ENCODE measurements around the gene TRMU. TPM values are rescaled to one million over a fixed set of nuclear protein-coding genes. Genes with fewer than 3 reads are reported as not detected.

Gene TRMU
- total RNA-seq, 1 donor from 2014 or later: 38.2 TPM

GRCh38 chr22:46350646-46351045 is 15.1 kb downstream of the TRMU start:
- DNase-seq (ENCODE audit: extremely low spot score, unreplicated experiment): no peak
- H3K9me3 Mint-ChIP-seq (ENCODE audit: unreplicated experiment): no peaks in the 10 kb centered on the region
- no peaks in the 10 kb centered on the region for H3K27me3 Mint-ChIP-seq (ENCODE audit: unreplicated experiment)
- peaks cover 6% of the 10 kb centered on the region for H3K4me1 Mint-ChIP-seq (ENCODE audit: unreplicated experiment)
- no peak overlapping the region for H3K4me3 Mint-ChIP-seq (ENCODE audit: unreplicated experiment)
- no peak overlapping the region for H3K27ac Mint-ChIP-seq (ENCODE audit: unreplicated experiment)
- no peak for TF ChIP-seq CTCF (IDR thresholded peaks at IDR 0.05)
- peaks cover 36% of the 10 kb centered on the region for H3K36me3 Mint-ChIP-seq (ENCODE audit: unreplicated experiment)

GRCh38 chr22:46351131-46351735 is 15.7 kb downstream of the TRMU start:
- Mint-ChIP-seq H3K27me3 (ENCODE audit: unreplicated experiment) (no peaks in the 10 kb centered on the region), H3K4me1 (ENCODE audit: unreplicated experiment) (peaks cover 6% of the 10 kb centered on the region), H3K4me3 (ENCODE audit: unreplicated experiment) (no peak overlapping the region), H3K27ac (ENCODE audit: unreplicated experiment) (no peak overlapping the region), H3K9me3 (ENCODE audit: unreplicated experiment) (no peaks in the 10 kb centered on the region), H3K36me3 (ENCODE audit: unreplicated experiment) (peaks cover 34% of the 10 kb centered on the region)
- no peak for DNase-seq (ENCODE audit: extremely low spot score, unreplicated experiment)
- TF ChIP-seq CTCF (IDR thresholded peaks at IDR 0.05): no peak

- peaks cover 29% of the 10 kb centered on the region for H3K36me3 Mint-ChIP-seq (ENCODE audit: unreplicated experiment)
- H3K4me1 Mint-ChIP-seq (ENCODE audit: unreplicated experiment): peaks cover 6% of the 10 kb centered on the region
- H3K4me3 Mint-ChIP-seq (ENCODE audit: unreplicated experiment): no peak overlapping the region
- TF ChIP-seq CTCF (IDR thresholded peaks at IDR 0.05): no peak
- no peaks in the 10 kb centered on the region for H3K9me3 Mint-ChIP-seq (ENCODE audit: unreplicated experiment)
- no peak overlapping the region for H3K27ac Mint-ChIP-seq (ENCODE audit: unreplicated experiment)
- H3K27me3 Mint-ChIP-seq (ENCODE audit: unreplicated experiment): no peaks in the 10 kb centered on the region
- no peak for DNase-seq (ENCODE audit: extremely low spot score, unreplicated experiment)
Measured at GRCh38 chr22:46351767-46352166, 16.3 kb downstream of the TRMU start.

- no peaks in the 10 kb centered on the region for H3K9me3 Mint-ChIP-seq (ENCODE audit: unreplicated experiment)
- H3K27ac Mint-ChIP-seq (ENCODE audit: unreplicated experiment): no peak overlapping the region
- H3K36me3 Mint-ChIP-seq (ENCODE audit: unreplicated experiment): peaks cover 28% of the 10 kb centered on the region
- no peak overlapping the region for H3K4me3 Mint-ChIP-seq (ENCODE audit: unreplicated experiment)
- H3K27me3 Mint-ChIP-seq (ENCODE audit: unreplicated experiment): no peaks in the 10 kb centered on the region
- no peak for DNase-seq (ENCODE audit: extremely low spot score, unreplicated experiment)
- TF ChIP-seq CTCF (IDR thresholded peaks at IDR 0.05): no peak
- peaks cover 6% of the 10 kb centered on the region for H3K4me1 Mint-ChIP-seq (ENCODE audit: unreplicated experiment)
Measured at GRCh38 chr22:46352276-46352675, 16.8 kb downstream of the TRMU start.

- DNase-seq (ENCODE audit: extremely low spot score, unreplicated experiment): no peak
- H3K9me3 Mint-ChIP-seq (ENCODE audit: unreplicated experiment): no peaks in the 10 kb centered on the region
Measured at GRCh38 chr22:46352691-46353386, 17.3 kb downstream of the TRMU start.

More at GRCh38 chr22:46352691-46353386, 17.3 kb downstream of the TRMU start:
- Mint-ChIP-seq H3K4me3 (ENCODE audit: unreplicated experiment) (no peak overlapping the region), H3K27me3 (ENCODE audit: unreplicated experiment) (no peaks in the 10 kb centered on the region), H3K27ac (ENCODE audit: unreplicated experiment) (no peak overlapping the region), H3K4me1 (ENCODE audit: unreplicated experiment) (peaks cover 6% of the 10 kb centered on the region), H3K36me3 (ENCODE audit: unreplicated experiment) (peaks cover 28% of the 10 kb centered on the region)
- TF ChIP-seq CTCF (IDR thresholded peaks at IDR 0.05): no peak

All from osteocyte (in vitro differentiated cells).